HepG2 (cell line): ENCODE results near the gene CNNM2. TPM values are rescaled to one million over a fixed set of nuclear protein-coding genes. Genes with fewer than 3 reads are reported as not detected.
A peak's percentile ranks its signal among the peaks of the same experiment; 100 is the strongest.

ENCODE experiments used
- PLRG1 ChIP-seq: fragments of 450-650 bp; conservative IDR thresholded peaks from 2 replicates; pipeline ENCODE4 v1.6.1; 2016
- RELA ChIP-seq: sonication (generic); formaldehyde crosslinking; IDR thresholded peaks from 2 replicates; pipeline ENCODE4 v1.4.0; 2020; ENCODE audit warnings: missing genetic modification reagents
- ZFP82 ChIP-seq: sonication (generic); formaldehyde crosslinking; IDR thresholded peaks from 2 replicates; pipeline ENCODE4 v1.5.1; 2020; ENCODE audit warnings: mild to moderate bottlenecking, missing genetic modification reagents, borderline replicate concordance
- ZNF225 ChIP-seq: sonication (generic); formaldehyde crosslinking; IDR thresholded peaks from 2 replicates; pipeline ENCODE4 v1.4.0; 2020; ENCODE audit warnings: mild to moderate bottlenecking, missing genetic modification reagents
- ZNF382 ChIP-seq: sonication (generic); formaldehyde crosslinking; IDR thresholded peaks from 2 replicates; pipeline ENCODE4 v1.5.0; 2020; ENCODE audit warnings: missing genetic modification reagents, mild to moderate bottlenecking, borderline replicate concordance
- ZNF577 ChIP-seq: sonication (generic); formaldehyde crosslinking; IDR thresholded peaks from 2 replicates; pipeline ENCODE4 v1.4.0; 2020; ENCODE audit warnings: mild to moderate bottlenecking, low read depth, missing genetic modification reagents, borderline replicate concordance
- ZNF749 ChIP-seq: sonication (generic); formaldehyde crosslinking; IDR thresholded peaks from 2 replicates; pipeline ENCODE4 v1.8.0; 2022; ENCODE audit warnings: mild to moderate bottlenecking, missing genetic modification reagents, moderate library complexity, borderline replicate concordance
- polyA plus RNA-seq, 8 experiments: library from polyadenylated mRNA; depleted of rRNA in 3 of 8; stranded (reverse) in 7 of 8; unstranded in 1 of 8; fragments of >200 nt; fragmentation: Illumina TruSeq in 4 of 8; extraction: Trizol in 4 of 8; gene quantifications; 2 replicates each; pipeline versions ENCODE4 v1.2.1 to v1.2.3, GENCODE V29; 2011 to 2016; ENCODE audit warnings: low read depth in 4 of 8, missing spikeins in 1 of 8, mixed read lengths in 1 of 8; ENCODE audit not compliant: insufficient read depth in 1 of 8
- total RNA-seq, 5 experiments: library from RNA; depleted of rRNA; stranded (reverse); fragments of >200 nt; fragmentation: Illumina TruSeq; extraction: Trizol; gene quantifications; 2 replicates each; pipeline ENCODE4 v1.2.3, GENCODE V29; 2016; ENCODE audit warnings: low read depth in 1 of 5
- TF ChIP-seq, protein P1 (sequence below): sonication (generic); formaldehyde crosslinking; IDR thresholded peaks from 2 replicates; pipeline ENCODE4 v1.4.0; 2020; ENCODE audit warnings: missing genetic modification reagents, mild to moderate bottlenecking, borderline replicate concordance
- TF ChIP-seq, protein P2 (sequence below): sonication (generic); formaldehyde crosslinking; IDR thresholded peaks from 2 replicates; pipeline ENCODE4 v1.8.1; 2023; ENCODE audit warnings: mild to moderate bottlenecking, missing genetic modification reagents, borderline replicate concordance
- TF ChIP-seq, protein P3 (sequence below): sonication (generic); formaldehyde crosslinking; IDR thresholded peaks from 2 replicates; pipeline ENCODE4 v1.4.0; 2020; ENCODE audit warnings: missing genetic modification reagents
- TF ChIP-seq, protein P4 (sequence below): IDR thresholded peaks from 2 replicates; pipeline ENCODE4 v1.6.1; 2016; ENCODE audit warnings: missing genetic modification reagents, missing compliant biosample characterization
- TF ChIP-seq, protein P5 (sequence below): sonication (generic); formaldehyde crosslinking; IDR thresholded peaks from 2 replicates; pipeline ENCODE4 v1.5.1; 2020; ENCODE audit warnings: mild to moderate bottlenecking, missing genetic modification reagents, borderline replicate concordance

CNNM2 gene
- total and polyA plus RNA-seq, 2 of the 13 experiments (the other 11 are each of a cell fraction or from before 2014, with no cell fraction given) = 7.1 to 9.0 TPM

DNA sequence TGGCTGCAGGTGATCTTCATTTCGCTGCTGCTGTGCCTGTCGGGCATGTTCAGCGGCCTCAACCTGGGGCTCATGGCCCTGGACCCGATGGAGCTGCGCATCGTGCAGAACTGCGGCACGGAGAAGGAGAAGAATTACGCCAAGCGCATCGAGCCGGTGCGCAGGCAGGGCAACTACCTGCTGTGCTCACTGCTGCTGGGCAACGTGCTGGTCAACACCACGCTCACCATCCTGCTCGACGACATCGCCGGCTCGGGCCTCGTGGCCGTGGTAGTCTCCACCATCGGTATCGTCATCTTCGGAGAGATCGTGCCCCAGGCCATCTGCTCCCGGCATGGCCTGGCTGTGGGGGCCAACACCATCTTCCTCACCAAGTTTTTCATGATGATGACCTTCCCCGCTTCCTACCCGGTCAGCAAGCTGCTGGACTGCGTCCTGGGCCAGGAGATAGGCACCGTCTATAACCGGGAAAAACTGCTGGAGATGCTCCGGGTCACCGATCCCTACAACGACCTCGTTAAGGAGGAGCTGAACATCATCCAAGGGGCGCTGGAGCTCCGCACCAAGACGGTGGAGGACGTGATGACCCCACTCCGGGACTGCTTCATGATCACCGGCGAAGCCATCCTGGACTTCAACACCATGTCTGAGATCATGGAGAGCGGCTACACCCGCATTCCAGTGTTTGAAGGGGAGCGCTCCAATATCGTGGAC lies 1.3 kb downstream of the CNNM2 start (continued):
- TF ChIP-seq, protein P1, sequence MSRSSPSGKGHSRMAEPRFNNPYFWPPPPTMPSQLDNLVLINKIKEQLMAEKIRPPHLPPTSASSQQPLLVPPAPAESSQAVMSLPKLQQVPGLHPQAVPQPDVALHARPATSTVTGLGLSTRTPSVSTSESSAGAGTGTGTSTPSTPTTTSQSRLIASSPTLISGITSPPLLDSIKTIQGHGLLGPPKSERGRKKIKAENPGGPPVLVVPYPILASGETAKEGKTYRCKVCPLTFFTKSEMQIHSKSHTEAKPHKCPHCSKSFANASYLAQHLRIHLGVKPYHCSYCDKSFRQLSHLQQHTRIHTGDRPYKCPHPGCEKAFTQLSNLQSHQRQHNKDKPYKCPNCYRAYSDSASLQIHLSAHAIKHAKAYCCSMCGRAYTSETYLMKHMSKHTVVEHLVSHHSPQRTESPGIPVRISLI (CRISPR knock-in tag) = no peak
- TF ChIP-seq, protein P2, sequence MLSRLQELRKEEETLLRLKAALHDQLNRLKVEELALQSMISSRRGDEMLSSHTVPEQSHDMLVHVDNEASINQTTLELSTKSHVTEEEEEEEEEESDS (CRISPR knock-in tag) = no peak
- TF ChIP-seq ZNF577 (no peak), ZNF225 (CRISPR knock-in tag) (peak; percentile 75; the same call in 1 of the 2 replicates), PLRG1 (no peak), RELA (CRISPR knock-in tag) (no peak), ZNF382 (CRISPR knock-in tag) (no peak), ZFP82 (CRISPR knock-in tag) (no peak), ZNF749 (0 out of 2 replicates have a peak, but pooled peaks have one; percentile 25)
- TF ChIP-seq, protein P3, sequence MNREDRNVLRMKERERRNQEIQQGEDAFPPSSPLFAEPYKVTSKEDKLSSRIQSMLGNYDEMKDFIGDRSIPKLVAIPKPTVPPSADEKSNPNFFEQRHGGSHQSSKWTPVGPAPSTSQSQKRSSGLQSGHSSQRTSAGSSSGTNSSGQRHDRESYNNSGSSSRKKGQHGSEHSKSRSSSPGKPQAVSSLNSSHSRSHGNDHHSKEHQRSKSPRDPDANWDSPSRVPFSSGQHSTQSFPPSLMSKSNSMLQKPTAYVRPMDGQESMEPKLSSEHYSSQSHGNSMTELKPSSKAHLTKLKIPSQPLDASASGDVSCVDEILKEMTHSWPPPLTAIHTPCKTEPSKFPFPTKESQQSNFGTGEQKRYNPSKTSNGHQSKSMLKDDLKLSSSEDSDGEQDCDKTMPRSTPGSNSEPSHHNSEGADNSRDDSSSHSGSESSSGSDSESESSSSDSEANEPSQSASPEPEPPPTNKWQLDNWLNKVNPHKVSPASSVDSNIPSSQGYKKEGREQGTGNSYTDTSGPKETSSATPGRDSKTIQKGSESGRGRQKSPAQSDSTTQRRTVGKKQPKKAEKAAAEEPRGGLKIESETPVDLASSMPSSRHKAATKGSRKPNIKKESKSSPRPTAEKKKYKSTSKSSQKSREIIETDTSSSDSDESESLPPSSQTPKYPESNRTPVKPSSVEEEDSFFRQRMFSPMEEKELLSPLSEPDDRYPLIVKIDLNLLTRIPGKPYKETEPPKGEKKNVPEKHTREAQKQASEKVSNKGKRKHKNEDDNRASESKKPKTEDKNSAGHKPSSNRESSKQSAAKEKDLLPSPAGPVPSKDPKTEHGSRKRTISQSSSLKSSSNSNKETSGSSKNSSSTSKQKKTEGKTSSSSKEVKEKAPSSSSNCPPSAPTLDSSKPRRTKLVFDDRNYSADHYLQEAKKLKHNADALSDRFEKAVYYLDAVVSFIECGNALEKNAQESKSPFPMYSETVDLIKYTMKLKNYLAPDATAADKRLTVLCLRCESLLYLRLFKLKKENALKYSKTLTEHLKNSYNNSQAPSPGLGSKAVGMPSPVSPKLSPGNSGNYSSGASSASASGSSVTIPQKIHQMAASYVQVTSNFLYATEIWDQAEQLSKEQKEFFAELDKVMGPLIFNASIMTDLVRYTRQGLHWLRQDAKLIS = no peak
- TF ChIP-seq, protein P4, sequence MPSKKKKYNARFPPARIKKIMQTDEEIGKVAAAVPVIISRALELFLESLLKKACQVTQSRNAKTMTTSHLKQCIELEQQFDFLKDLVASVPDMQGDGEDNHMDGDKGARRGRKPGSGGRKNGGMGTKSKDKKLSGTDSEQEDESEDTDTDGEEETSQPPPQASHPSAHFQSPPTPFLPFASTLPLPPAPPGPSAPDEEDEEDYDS = no peak
- TF ChIP-seq, protein P5, sequence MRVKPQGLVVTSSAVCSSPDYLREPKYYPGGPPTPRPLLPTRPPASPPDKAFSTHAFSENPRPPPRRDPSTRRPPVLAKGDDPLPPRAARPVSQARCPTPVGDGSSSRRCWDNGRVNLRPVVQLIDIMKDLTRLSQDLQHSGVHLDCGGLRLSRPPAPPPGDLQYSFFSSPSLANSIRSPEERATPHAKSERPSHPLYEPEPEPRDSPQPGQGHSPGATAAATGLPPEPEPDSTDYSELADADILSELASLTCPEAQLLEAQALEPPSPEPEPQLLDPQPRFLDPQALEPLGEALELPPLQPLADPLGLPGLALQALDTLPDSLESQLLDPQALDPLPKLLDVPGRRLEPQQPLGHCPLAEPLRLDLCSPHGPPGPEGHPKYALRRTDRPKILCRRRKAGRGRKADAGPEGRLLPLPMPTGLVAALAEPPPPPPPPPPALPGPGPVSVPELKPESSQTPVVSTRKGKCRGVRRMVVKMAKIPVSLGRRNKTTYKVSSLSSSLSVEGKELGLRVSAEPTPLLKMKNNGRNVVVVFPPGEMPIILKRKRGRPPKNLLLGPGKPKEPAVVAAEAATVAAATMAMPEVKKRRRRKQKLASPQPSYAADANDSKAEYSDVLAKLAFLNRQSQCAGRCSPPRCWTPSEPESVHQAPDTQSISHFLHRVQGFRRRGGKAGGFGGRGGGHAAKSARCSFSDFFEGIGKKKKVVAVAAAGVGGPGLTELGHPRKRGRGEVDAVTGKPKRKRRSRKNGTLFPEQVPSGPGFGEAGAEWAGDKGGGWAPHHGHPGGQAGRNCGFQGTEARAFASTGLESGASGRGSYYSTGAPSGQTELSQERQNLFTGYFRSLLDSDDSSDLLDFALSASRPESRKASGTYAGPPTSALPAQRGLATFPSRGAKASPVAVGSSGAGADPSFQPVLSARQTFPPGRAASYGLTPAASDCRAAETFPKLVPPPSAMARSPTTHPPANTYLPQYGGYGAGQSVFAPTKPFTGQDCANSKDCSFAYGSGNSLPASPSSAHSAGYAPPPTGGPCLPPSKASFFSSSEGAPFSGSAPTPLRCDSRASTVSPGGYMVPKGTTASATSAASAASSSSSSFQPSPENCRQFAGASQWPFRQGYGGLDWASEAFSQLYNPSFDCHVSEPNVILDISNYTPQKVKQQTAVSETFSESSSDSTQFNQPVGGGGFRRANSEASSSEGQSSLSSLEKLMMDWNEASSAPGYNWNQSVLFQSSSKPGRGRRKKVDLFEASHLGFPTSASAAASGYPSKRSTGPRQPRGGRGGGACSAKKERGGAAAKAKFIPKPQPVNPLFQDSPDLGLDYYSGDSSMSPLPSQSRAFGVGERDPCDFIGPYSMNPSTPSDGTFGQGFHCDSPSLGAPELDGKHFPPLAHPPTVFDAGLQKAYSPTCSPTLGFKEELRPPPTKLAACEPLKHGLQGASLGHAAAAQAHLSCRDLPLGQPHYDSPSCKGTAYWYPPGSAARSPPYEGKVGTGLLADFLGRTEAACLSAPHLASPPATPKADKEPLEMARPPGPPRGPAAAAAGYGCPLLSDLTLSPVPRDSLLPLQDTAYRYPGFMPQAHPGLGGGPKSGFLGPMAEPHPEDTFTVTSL = no peak
